GM23248 (cell line): ENCODE measurements around the gene TIFAB.

Source experiments
- EZH2 ChIP-seq: fragments of 200-600 bp; sonication (generic); IDR thresholded peaks from 2 replicates; pipeline ENCODE4 v1.6.1; 2018; ENCODE audit warnings: antibody characterized with exemption, mild to moderate bottlenecking; ENCODE audit not compliant: insufficient read depth, poor library complexity, severe bottlenecking
- EZH2phosphoT487 ChIP-seq: fragments of 200-600 bp; sonication (generic); IDR thresholded peaks from 2 replicates; pipeline ENCODE4 v1.6.1; 2018; ENCODE audit warnings: antibody characterized with exemption, moderate library complexity, mild to moderate bottlenecking, low read depth; ENCODE audit not compliant: insufficient read depth

DNA sequence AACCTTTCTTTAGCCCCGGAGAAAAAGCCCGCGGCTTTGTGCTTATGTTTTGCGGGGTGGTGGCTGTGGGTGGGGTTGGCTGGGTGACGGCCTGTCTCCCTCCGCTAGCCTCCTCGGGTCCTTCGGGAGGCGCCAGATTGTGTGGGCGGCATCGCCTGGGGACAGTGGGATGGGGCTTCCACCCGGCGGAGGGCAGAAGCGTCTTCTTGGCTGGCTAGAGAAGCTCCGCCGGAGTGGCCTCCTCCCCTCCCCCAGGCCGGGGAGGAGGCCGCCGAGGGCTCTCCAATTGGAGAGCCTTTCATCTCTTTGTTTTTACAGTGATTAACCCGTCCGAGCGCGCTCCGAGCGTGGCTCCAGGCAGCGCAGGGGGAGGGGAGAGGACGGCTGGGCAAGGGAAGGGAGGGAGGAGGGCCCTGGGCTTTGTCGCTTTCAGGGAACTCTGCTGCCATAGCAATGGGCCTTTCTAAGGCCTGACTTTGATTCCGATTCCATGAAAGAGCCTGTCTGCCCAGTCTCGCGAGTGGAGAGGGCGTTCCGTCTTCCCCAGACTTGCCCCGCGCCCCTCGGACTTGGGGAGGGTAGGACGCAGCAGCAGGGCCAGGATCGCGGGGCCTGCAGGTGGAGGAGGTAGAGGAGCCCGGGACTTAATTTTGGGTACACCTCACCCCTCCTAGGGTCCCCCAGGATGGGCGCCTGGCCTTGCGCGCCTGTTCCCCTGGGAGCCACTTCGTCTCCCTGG is 36.7 kb upstream of the TIFAB start:
- TF ChIP-seq EZH2: no peak
- no peak for TF ChIP-seq EZH2phosphoT487
